ENCODE data around the gene C12orf56. TPM values are rescaled to one million over a fixed set of nuclear protein-coding genes. Genes with fewer than 3 reads are reported as not detected.
A peak's percentile ranks its signal among the peaks of the same experiment; 100 is the strongest.

C12orf56 gene
- total RNA-seq, 1 experiment from 2014 or later = 8.1 TPM

GRCh38 chr12:64225626-64226025 is 164.9 kb downstream of the C12orf56 start:
- Histone ChIP-seq H3K9ac (ENCODE audit: low read length) (no peak overlapping the region), H3K9me3 (ENCODE audit: low read length) (no peaks in the 10 kb centered on the region), H3K27ac (ENCODE audit: low read length) (no peak overlapping the region), H3K27me3 (ENCODE audit: low read length) (no peaks in the 10 kb centered on the region), H3F3A (ENCODE audit: low read length, unreplicated experiment) (no peaks in the 10 kb centered on the region), H3K36me3 (ENCODE audit: low read depth, low read length) (no peaks in the 10 kb centered on the region), H3K9me2 (replicated peaks; ENCODE audit: low read length) (no peaks in the 10 kb centered on the region), H4K20me1 (ENCODE audit: low read length) (no peaks in the 10 kb centered on the region), H3K4me2 (ENCODE audit: low read length) (no peak overlapping the region), H3K4me3 (ENCODE audit: low read length) (no peak overlapping the region), H2AFZ (ENCODE audit: low read length) (no peak overlapping the region), H3K79me2 (ENCODE audit: low read length) (peaks cover 9% of the 10 kb centered on the region), H3K4me1 (ENCODE audit: insufficient read depth, low read length) (peaks cover 9% of the 10 kb centered on the region)
- intact Hi-C loops (cut with micrococcal nuclease) = no loop called here
- POLR2A ChIA-PET (ENCODE audit: unreplicated experiment) = no interaction called here
- BruUV-seq (replicated peaks) = no TSS peak
- CTCF ChIA-PET = no interaction called here
- TF ChIP-seq EZH2phosphoT487 (IDR thresholded peaks at IDR 0.05; ENCODE audit: borderline replicate concordance, low read length) (no peak), EZH2 (IDR thresholded peaks at IDR 0.05; ENCODE audit: low read length, unreplicated experiment) (no peak)
- TF ChIP-seq, protein P1, sequence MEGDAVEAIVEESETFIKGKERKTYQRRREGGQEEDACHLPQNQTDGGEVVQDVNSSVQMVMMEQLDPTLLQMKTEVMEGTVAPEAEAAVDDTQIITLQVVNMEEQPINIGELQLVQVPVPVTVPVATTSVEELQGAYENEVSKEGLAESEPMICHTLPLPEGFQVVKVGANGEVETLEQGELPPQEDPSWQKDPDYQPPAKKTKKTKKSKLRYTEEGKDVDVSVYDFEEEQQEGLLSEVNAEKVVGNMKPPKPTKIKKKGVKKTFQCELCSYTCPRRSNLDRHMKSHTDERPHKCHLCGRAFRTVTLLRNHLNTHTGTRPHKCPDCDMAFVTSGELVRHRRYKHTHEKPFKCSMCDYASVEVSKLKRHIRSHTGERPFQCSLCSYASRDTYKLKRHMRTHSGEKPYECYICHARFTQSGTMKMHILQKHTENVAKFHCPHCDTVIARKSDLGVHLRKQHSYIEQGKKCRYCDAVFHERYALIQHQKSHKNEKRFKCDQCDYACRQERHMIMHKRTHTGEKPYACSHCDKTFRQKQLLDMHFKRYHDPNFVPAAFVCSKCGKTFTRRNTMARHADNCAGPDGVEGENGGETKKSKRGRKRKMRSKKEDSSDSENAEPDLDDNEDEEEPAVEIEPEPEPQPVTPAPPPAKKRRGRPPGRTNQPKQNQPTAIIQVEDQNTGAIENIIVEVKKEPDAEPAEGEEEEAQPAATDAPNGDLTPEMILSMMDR (conservative IDR thresholded peaks at IDR 0.05; ENCODE audit: low read depth, low read length) = no peak
- DNase-seq (no peak), ATAC-seq (no peak)

- Histone ChIP-seq H3F3A (ENCODE audit: low read length, unreplicated experiment) (no peaks in the 10 kb centered on the region), H3K27me3 (ENCODE audit: low read length) (no peaks in the 10 kb centered on the region), H4K20me1 (ENCODE audit: low read length) (no peaks in the 10 kb centered on the region), H2AFZ (ENCODE audit: low read length) (peak within 1 kb of the TSS; percentile 83), H3K27ac (ENCODE audit: low read length) (peak within 1 kb of the TSS; percentile 83), H3K4me2 (ENCODE audit: low read length) (peak within 1 kb of the TSS; percentile 82), H3K9me2 (replicated peaks; ENCODE audit: low read length) (no peaks in the 10 kb centered on the region), H3K4me3 (ENCODE audit: low read length) (peak within 1 kb of the TSS; percentile 78), H3K4me1 (ENCODE audit: insufficient read depth, low read length) (peaks cover 14% of the 10 kb centered on the region), H3K9ac (ENCODE audit: low read length) (peak within 1 kb of the TSS; percentile 96), H3K36me3 (ENCODE audit: low read depth, low read length) (no peaks in the 10 kb centered on the region), H3K9me3 (ENCODE audit: low read length) (no peaks in the 10 kb centered on the region), H3K79me2 (ENCODE audit: low read length) (peaks cover 14% of the 10 kb centered on the region)
- TSS peak; percentile 76 for BruUV-seq (replicated peaks)
- ChIA-PET CTCF (interaction anchor here (0.7 to 0.9 kb wide), 3 partner anchors 298 to 383 kb away, joined by 3 to 8 read pairs (median 3); partner anchors contain the start of gene SRGAP1), POLR2A (ENCODE audit: unreplicated experiment) (interaction anchor here (0.5 to 0.6 kb wide), 2 partner anchors 1230 to 1265 kb away, joined by 3 to 25 read pairs; no protein-coding TSS in a partner anchor)
- peak; percentile 95 for DNase-seq
- intact Hi-C loops (cut with micrococcal nuclease) = loop anchor here (1.0 to 5.0 kb wide), 3 partner anchors 40 to 307 kb away; no protein-coding TSS in a partner anchor
- TF ChIP-seq, protein P1 (conservative IDR thresholded peaks at IDR 0.05; ENCODE audit: low read depth, low read length) = no peak
- TF ChIP-seq EZH2 (IDR thresholded peaks at IDR 0.05; ENCODE audit: low read length, unreplicated experiment) = no peak
- no peak for TF ChIP-seq EZH2phosphoT487 (IDR thresholded peaks at IDR 0.05; ENCODE audit: borderline replicate concordance, low read length)
- peak; percentile 93 for ATAC-seq
These were observed 168.4 kb downstream of the C12orf56 start, which contains the start of gene KICS2 for GRCh38 chr12:64222009-64222765. Gene KICS2, minus strand, starts transcription at chr12:64222296. Its CDS starts 59 bp downstream, at chr12:64222237.

GRCh38 chr12:64221651-64222008 is 168.9 kb downstream of the C12orf56 start:
- intact Hi-C loops (cut with micrococcal nuclease) = loop anchor here (1.0 to 5.0 kb wide), 3 partner anchors 39 to 306 kb away; no protein-coding TSS in a partner anchor
- Histone ChIP-seq H3K4me1 (ENCODE audit: insufficient read depth, low read length) (peaks cover 14% of the 10 kb centered on the region), H2AFZ (ENCODE audit: low read length) (peak overlapping the region; percentile 83), H4K20me1 (ENCODE audit: low read length) (no peaks in the 10 kb centered on the region), H3K27me3 (ENCODE audit: low read length) (no peaks in the 10 kb centered on the region), H3K4me2 (ENCODE audit: low read length) (peak overlapping the region; percentile 82), H3F3A (ENCODE audit: low read length, unreplicated experiment) (no peaks in the 10 kb centered on the region), H3K79me2 (ENCODE audit: low read length) (peaks cover 14% of the 10 kb centered on the region), H3K36me3 (ENCODE audit: low read depth, low read length) (no peaks in the 10 kb centered on the region), H3K27ac (ENCODE audit: low read length) (peak overlapping the region; percentile 83), H3K9me2 (replicated peaks; ENCODE audit: low read length) (no peaks in the 10 kb centered on the region), H3K9ac (ENCODE audit: low read length) (peak overlapping the region; percentile 96), H3K9me3 (ENCODE audit: low read length) (no peaks in the 10 kb centered on the region), H3K4me3 (ENCODE audit: low read length) (peak overlapping the region; percentile 78)
- ChIA-PET POLR2A (ENCODE audit: unreplicated experiment) (no interaction called here), CTCF (interaction anchor here (0.8 to 0.9 kb wide), 2 partner anchors 378 to 382 kb away, joined by 3 read pairs; partner anchors contain the start of gene SRGAP1)
- TSS peak; percentile 84 for BruUV-seq (replicated peaks)
- peak; percentile 93 for ATAC-seq
- TF ChIP-seq, protein P1 (conservative IDR thresholded peaks at IDR 0.05; ENCODE audit: low read depth, low read length) = no peak
- no peak for TF ChIP-seq EZH2phosphoT487 (IDR thresholded peaks at IDR 0.05; ENCODE audit: borderline replicate concordance, low read length)
- TF ChIP-seq EZH2 (IDR thresholded peaks at IDR 0.05; ENCODE audit: low read length, unreplicated experiment) = no peak
- peak; percentile 87 for DNase-seq

Data from PC-3 (cell line).